ENCODE data around the gene PLEKHA7. TPM values are rescaled to one million over a fixed set of nuclear protein-coding genes. Genes with fewer than 3 reads are reported as not detected.

PLEKHA7 gene
- total RNA-seq, 1 experiment from 2014 or later: 1.7 TPM

- H3K4me1 ChIP-seq (ENCODE audit: insufficient read depth, low read length, poor library complexity, severe bottlenecking): no peaks in the 10 kb centered on the region
- no peak overlapping the region for H3K27ac ChIP-seq (ENCODE audit: low read depth, low read length, poor library complexity, severe bottlenecking)
- no peak for DNase-seq (ENCODE audit: low spot score)
- no peaks in the 10 kb centered on the region for H3K36me3 ChIP-seq (ENCODE audit: insufficient read depth, low read length, poor library complexity, severe bottlenecking)
- TF ChIP-seq EZH2 (IDR thresholded peaks at IDR 0.05; ENCODE audit: borderline replicate concordance, low read depth, low read length, poor library complexity, severe bottlenecking): no peak
- no peak for TF ChIP-seq CTCF (conservative IDR thresholded peaks at IDR 0.05; ENCODE audit: low read depth, low read length)
- intact Hi-C loops (cut with micrococcal nuclease; ENCODE audit: unreplicated experiment): no loop called here
- ChIA-PET CTCF (no interaction called here), POLR2A (ENCODE audit: low non-redundant PET) (no interaction called here)
- H3K9me3 ChIP-seq (ENCODE audit: low read depth, low read length, poor library complexity, severe bottlenecking): no peaks in the 10 kb centered on the region
- H3K4me3 ChIP-seq (ENCODE audit: low read depth, low read length, poor library complexity, severe bottlenecking): no peak overlapping the region
- H3K27me3 ChIP-seq (replicated peaks; ENCODE audit: insufficient read depth, low read depth, low read length, poor library complexity): peaks cover 3% of the 10 kb centered on the region
- BruUV-seq (replicated peaks): no TSS peak
These were observed 6.6 kb upstream of the PLEKHA7 start for GRCh38 chr11:17020831-17021230.

- no peaks in the 10 kb centered on the region for H3K9me3 ChIP-seq (ENCODE audit: low read depth, low read length, poor library complexity, severe bottlenecking)
- ChIA-PET POLR2A (ENCODE audit: low non-redundant PET) (no interaction called here), CTCF (no interaction called here)
- no peak for DNase-seq (ENCODE audit: low spot score)
- peaks cover 12% of the 10 kb centered on the region for H3K27me3 ChIP-seq (replicated peaks; ENCODE audit: insufficient read depth, low read depth, low read length, poor library complexity)
- intact Hi-C loops (cut with micrococcal nuclease; ENCODE audit: unreplicated experiment): no loop called here
- H3K36me3 ChIP-seq (ENCODE audit: insufficient read depth, low read length, poor library complexity, severe bottlenecking): no peaks in the 10 kb centered on the region
- no peak overlapping the region for H3K4me3 ChIP-seq (ENCODE audit: low read depth, low read length, poor library complexity, severe bottlenecking)
- no peaks in the 10 kb centered on the region for H3K4me1 ChIP-seq (ENCODE audit: insufficient read depth, low read length, poor library complexity, severe bottlenecking)
- BruUV-seq (replicated peaks): no TSS peak
- no peak overlapping the region for H3K27ac ChIP-seq (ENCODE audit: low read depth, low read length, poor library complexity, severe bottlenecking)
- no peak for TF ChIP-seq CTCF (conservative IDR thresholded peaks at IDR 0.05; ENCODE audit: low read depth, low read length)
- no peak for TF ChIP-seq EZH2 (IDR thresholded peaks at IDR 0.05; ENCODE audit: borderline replicate concordance, low read depth, low read length, poor library complexity, severe bottlenecking)
These were observed 5.0 kb upstream of the PLEKHA7 start for GRCh38 chr11:17019232-17019631.

GRCh38 chr11:17015627-17016126, 1.5 kb upstream of the PLEKHA7 start:
- POLR2A ChIA-PET (ENCODE audit: low non-redundant PET): no interaction called here
- peak; percentile 32 for DNase-seq (ENCODE audit: low spot score)
- no peaks in the 10 kb centered on the region for H3K9me3 ChIP-seq (ENCODE audit: low read depth, low read length, poor library complexity, severe bottlenecking)
- H3K36me3 ChIP-seq (ENCODE audit: insufficient read depth, low read length, poor library complexity, severe bottlenecking): no peaks in the 10 kb centered on the region
- no peak for TF ChIP-seq CTCF (conservative IDR thresholded peaks at IDR 0.05; ENCODE audit: low read depth, low read length)
- H3K27me3 ChIP-seq (replicated peaks; ENCODE audit: insufficient read depth, low read depth, low read length, poor library complexity): peaks cover 29% of the 10 kb centered on the region
- H3K27ac ChIP-seq (ENCODE audit: low read depth, low read length, poor library complexity, severe bottlenecking): no peak overlapping the region
- intact Hi-C loops (cut with micrococcal nuclease; ENCODE audit: unreplicated experiment): no loop called here
- H3K4me1 ChIP-seq (ENCODE audit: insufficient read depth, low read length, poor library complexity, severe bottlenecking): no peaks in the 10 kb centered on the region
- no peak overlapping the region for H3K4me3 ChIP-seq (ENCODE audit: low read depth, low read length, poor library complexity, severe bottlenecking)
- no TSS peak for BruUV-seq (replicated peaks)
- CTCF ChIA-PET: no interaction called here
